Esophagus muscularis mucosa (tissue), 4 donors: ENCODE results near the gene PPARD. TPM values are rescaled to one million over a fixed set of nuclear protein-coding genes. Genes with fewer than 3 reads are reported as not detected.

Source experiments
- DNase-seq: peaks from one replicate; pipeline ENCODE4 v3.0.0-alpha.2; 2017; ENCODE audit errors: extremely low spot score
- H3K27ac ChIP-seq, 4 donors: fragments of 200-600 bp; sonication (generic); replicated peaks in 1 of 4; 1 replicate in 3 of 4; 2 replicates in 1 of 4; pipeline ENCODE4 v1.5.1; 2016 to 2019; ENCODE audit warnings: mild to moderate bottlenecking in 1 of 4
- H3K27me3 ChIP-seq, 4 donors: fragments of 200-600 bp; sonication (generic); one replicate each; pipeline versions ENCODE4 v1.5.1 to v1.6.0; 2016 to 2019
- H3K36me3 ChIP-seq, 4 donors: fragments of 200-600 bp; sonication (generic); one replicate each; pipeline ENCODE4 v1.5.1; 2016 to 2019
- H3K4me1 ChIP-seq, 4 donors: fragments of 200-600 bp; sonication (generic); one replicate each; pipeline ENCODE4 v1.5.1; 2016 to 2019
- H3K4me3 ChIP-seq, 4 donors: fragments of 200-600 bp; sonication (generic); 1 replicate in 2 of 4; 2 replicates in 2 of 4; pipeline ENCODE4 v1.5.1; 2016 to 2019; ENCODE audit warnings: mild to moderate bottlenecking in 4 of 4, moderate library complexity in 1 of 4
- H3K9me3 ChIP-seq, 4 donors: fragments of 200-600 bp; sonication (generic); 1 replicate in 3 of 4; 2 replicates in 1 of 4; pipeline ENCODE4 v1.5.1; 2016 to 2019
- CTCF ChIP-seq, 3 experiments: fragments of 200-600 bp in 2 of 3; fragments of 450-650 bp in 1 of 3; sonication (generic) in 2 of 3; IDR thresholded peaks; one replicate each; pipeline ENCODE4 v1.5.1; 2017 to 2019; ENCODE audit warnings: antibody characterized with exemption in 3 of 3, mild to moderate bottlenecking in 2 of 3, moderate library complexity in 1 of 3
- EP300 ChIP-seq: sonication (generic); formaldehyde crosslinking; IDR thresholded peaks from one replicate; pipeline ENCODE4 v1.6.1; 2017; ENCODE audit warnings: antibody characterized with exemption
- POLR2A ChIP-seq: fragments of 450-650 bp; IDR thresholded peaks from one replicate; pipeline ENCODE4 v1.6.1; 2017; ENCODE audit warnings: antibody characterized with exemption, moderate library complexity, mild to moderate bottlenecking, low read depth
- POLR2AphosphoS5 ChIP-seq, 2 donors: sonication (generic); formaldehyde crosslinking; IDR thresholded peaks; one replicate each; pipeline ENCODE4 v1.6.1; 2017; ENCODE audit warnings: antibody characterized with exemption in 2 of 2
- WGBS: methylation state at CpG from one replicate; pipeline ENCODE4 v1.1.5; 2018; 5-methylcytosine and 5-hydroxymethylcytosine counted together
- intact Hi-C: fragments of 100-400 bp; cut with DNase I; formaldehyde crosslinking; loops from one replicate; pipeline ENCODE4 v1.15.1; 2023
- total RNA-seq, 4 donors: library from RNA; depleted of rRNA; stranded (reverse); fragments of >200 nt; gene quantifications; one replicate each; pipeline versions ENCODE4 v1.1.0 to v1.2.1, GENCODE V29; 2016

Gene PPARD
- total RNA-seq, 4 donors from 2014 or later = 10.8 to 22.4 (median 16.0) TPM

DNA sequence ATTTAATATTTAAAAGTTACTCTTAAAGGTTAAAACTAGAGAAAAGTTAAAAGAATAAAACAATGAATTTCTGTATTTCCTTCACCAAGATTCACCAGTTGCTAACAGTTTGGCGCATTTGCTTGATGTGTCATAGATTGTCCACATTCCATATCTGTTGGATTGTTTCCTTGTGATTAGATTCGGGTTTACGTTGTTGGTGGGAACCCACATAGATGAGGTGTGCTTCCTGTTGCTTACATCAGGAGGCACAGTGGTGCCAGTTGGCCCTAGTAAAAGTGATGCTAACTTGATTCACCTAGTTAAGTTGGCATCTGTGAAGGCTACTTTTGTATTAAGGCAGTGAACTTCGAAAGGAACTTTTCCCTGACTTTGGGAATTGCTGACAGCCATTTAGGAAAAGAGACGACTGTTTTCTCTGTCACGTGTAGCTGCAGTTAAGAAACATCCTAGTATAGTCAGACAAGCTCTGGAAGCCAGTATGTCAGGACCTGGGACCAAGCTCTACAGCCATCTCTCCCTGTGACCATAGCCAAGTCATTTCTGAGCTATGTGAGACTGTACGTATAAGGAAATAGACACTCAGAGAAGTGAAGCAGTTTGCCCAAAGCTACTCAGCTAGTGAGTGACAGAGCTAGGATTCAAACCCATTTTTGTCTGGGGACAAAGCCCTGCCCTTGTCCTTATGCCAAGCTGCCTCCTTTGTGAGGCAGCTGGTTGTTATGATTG, 49.0 kb downstream of the PPARD start:
- Histone ChIP-seq H3K27me3 (no peaks in the 10 kb centered on the region), H3K9me3 (no peaks in the 10 kb centered on the region), H3K27ac (no peak overlapping the region), H3K36me3 (no peaks in the 10 kb centered on the region), H3K4me3 (no peak overlapping the region), H3K4me1 (peaks cover 11 to 22% (median 17%) of the 10 kb centered on the region in 4 donors)
- TF ChIP-seq EP300 = no peak
- intact Hi-C loops = no loop called here
- 85% methylated on average over 7 of the region's 7 CpGs for WGBS
- no peak for DNase-seq

DNA sequence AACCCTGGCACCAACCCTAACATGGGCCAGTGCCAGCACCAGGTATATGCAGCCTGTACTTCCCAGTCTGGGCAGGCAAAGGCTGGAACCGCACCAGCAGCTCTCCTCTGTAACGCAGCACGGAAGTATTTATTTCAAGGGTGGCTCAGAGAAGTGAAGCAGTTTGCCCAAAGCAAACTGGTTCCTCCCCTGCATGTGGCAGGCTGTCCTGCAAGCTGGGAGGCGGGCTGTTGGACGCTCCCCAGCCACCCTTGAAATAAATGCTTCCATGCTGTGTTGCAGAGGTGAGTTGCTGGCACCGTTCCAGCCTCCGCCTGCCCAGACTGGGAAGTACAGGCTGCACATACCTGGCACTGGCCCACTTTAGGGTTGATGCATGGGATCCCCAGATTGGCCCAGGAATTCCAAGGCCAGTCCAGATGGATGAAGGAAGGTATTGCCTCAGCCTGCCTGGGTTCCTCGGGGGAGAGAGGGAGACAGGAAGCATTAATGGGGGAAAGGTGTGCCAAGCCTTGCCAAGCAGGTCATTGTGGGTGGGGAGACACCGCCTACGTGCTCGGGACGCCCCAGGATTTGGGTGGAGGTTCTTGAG, 49.8 kb downstream of the PPARD start:
- no peak for TF ChIP-seq POLR2AphosphoS5 (IDR thresholded peaks at IDR 0.05)
- no peak for TF ChIP-seq EP300
- TF ChIP-seq CTCF (IDR thresholded peaks at IDR 0.05) = no peak
- no peak for TF ChIP-seq POLR2A
- Histone ChIP-seq H3K4me3 (no peak overlapping the region), H3K4me1 (peaks cover 11 to 21% (median 16%) of the 10 kb centered on the region in 4 donors), H3K9me3 (no peaks in the 10 kb centered on the region), H3K27ac (no peak overlapping the region), H3K27me3 (no peaks in the 10 kb centered on the region), H3K36me3 (no peaks in the 10 kb centered on the region)
- 71% methylated on average over 10 of the region's 12 CpGs for WGBS
- intact Hi-C loops = no loop called here
- no peak for DNase-seq

- no peaks in the 10 kb centered on the region for H3K36me3 ChIP-seq
- no peaks in the 10 kb centered on the region for H3K9me3 ChIP-seq
- H3K27me3 ChIP-seq = no peaks in the 10 kb centered on the region
- 86% methylated on average over 4 of the region's 6 CpGs for whole genome bisulfite sequencing
- intact Hi-C loops = no loop called here
- DNase-seq = no peak
- no peak overlapping the region for H3K4me3 ChIP-seq
- TF ChIP-seq POLR2A (no peak), EP300 (no peak), CTCF (IDR thresholded peaks at IDR 0.05) (no peak), POLR2AphosphoS5 (IDR thresholded peaks at IDR 0.05) (no peak)
- H3K4me1 ChIP-seq = peaks cover 11 to 18% (median 16%) of the 10 kb centered on the region in 4 donors
- no peak overlapping the region for H3K27ac ChIP-seq
These were observed 50.7 kb downstream of the PPARD start for GRCh38 chr6:35392773-35393672.

- intact Hi-C loops = no loop called here
- Histone ChIP-seq H3K4me3 (no peak overlapping the region), H3K36me3 (no peaks in the 10 kb centered on the region), H3K4me1 (peaks cover 7 to 16% (median 8%) of the 10 kb centered on the region in 4 donors), H3K27me3 (no peaks in the 10 kb centered on the region), H3K9me3 (no peaks in the 10 kb centered on the region), H3K27ac (no peak overlapping the region)
- TF ChIP-seq POLR2AphosphoS5 (IDR thresholded peaks at IDR 0.05) (no peak), POLR2A (no peak)
- 78% methylated on average over 5 of the region's 5 CpGs for WGBS
- DNase-seq = no peak
These were observed 54.6 kb downstream of the PPARD start for GRCh38 chr6:35396991-35397390.

GRCh38 chr6:35397806-35398418, 55.6 kb downstream of the PPARD start:
- Histone ChIP-seq H3K27ac (no peak overlapping the region), H3K4me1 (peaks cover 0 to 7% (median 0%) of the 10 kb centered on the region in 4 donors), H3K27me3 (no peaks in the 10 kb centered on the region), H3K9me3 (no peaks in the 10 kb centered on the region), H3K4me3 (no peak overlapping the region), H3K36me3 (no peaks in the 10 kb centered on the region)
- no peak for TF ChIP-seq CTCF (IDR thresholded peaks at IDR 0.05)
- no peak for TF ChIP-seq POLR2A
- TF ChIP-seq EP300 = no peak
- TF ChIP-seq POLR2AphosphoS5 (IDR thresholded peaks at IDR 0.05) = no peak
- WGBS = 90% methylated on average over 5 of the region's 5 CpGs
- no peak for DNase-seq
- intact Hi-C loops = no loop called here
